ENCODE data around the gene NRG2.

- no peak for TF ChIP-seq POLR2A (IDR thresholded peaks at IDR 0.05)
- TF ChIP-seq, protein P1, sequence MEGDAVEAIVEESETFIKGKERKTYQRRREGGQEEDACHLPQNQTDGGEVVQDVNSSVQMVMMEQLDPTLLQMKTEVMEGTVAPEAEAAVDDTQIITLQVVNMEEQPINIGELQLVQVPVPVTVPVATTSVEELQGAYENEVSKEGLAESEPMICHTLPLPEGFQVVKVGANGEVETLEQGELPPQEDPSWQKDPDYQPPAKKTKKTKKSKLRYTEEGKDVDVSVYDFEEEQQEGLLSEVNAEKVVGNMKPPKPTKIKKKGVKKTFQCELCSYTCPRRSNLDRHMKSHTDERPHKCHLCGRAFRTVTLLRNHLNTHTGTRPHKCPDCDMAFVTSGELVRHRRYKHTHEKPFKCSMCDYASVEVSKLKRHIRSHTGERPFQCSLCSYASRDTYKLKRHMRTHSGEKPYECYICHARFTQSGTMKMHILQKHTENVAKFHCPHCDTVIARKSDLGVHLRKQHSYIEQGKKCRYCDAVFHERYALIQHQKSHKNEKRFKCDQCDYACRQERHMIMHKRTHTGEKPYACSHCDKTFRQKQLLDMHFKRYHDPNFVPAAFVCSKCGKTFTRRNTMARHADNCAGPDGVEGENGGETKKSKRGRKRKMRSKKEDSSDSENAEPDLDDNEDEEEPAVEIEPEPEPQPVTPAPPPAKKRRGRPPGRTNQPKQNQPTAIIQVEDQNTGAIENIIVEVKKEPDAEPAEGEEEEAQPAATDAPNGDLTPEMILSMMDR (IDR thresholded peaks at IDR 0.05), result no peak
- TF ChIP-seq POLR2AphosphoS5 (IDR thresholded peaks at IDR 0.05), result no peak
Observed at GRCh38 chr5:140033037-140033760, 9.9 kb downstream of the NRG2 start.

Measured in prostate gland (tissue), 2 donors.